DND-41 (cell line): ENCODE measurements around the gene GABRG3.

Experiments
- ATAC-seq: fragments of 200-7000 bp; cut with Tn5 transposase; 3 replicates; pipeline ENCODE4 v1.9.1; 2021; ENCODE audit warnings: low read depth; ENCODE audit not compliant: insufficient read depth
- DNase-seq: peaks from one replicate; pipeline ENCODE4 v3.0.0-alpha.2; 2020
- H2AFZ ChIP-seq: 2 replicates; pipeline ENCODE4 v1.6.0; 2012; ENCODE audit warnings: low read depth, low read length
- H3K27ac ChIP-seq: 2 replicates; pipeline ENCODE4 v1.5.1; 2012; ENCODE audit warnings: low read length, inconsistent platforms
- H3K27me3 ChIP-seq: fragments of 200-600 bp; sonication (generic); 2 replicates; pipeline ENCODE4 v1.6.0; 2012; ENCODE audit warnings: low read length, mild to moderate bottlenecking, inconsistent platforms; ENCODE audit not compliant: insufficient read depth, poor library complexity
- H3K36me3 ChIP-seq: 2 replicates; pipeline ENCODE4 v1.5.1; 2012; ENCODE audit warnings: low read length, inconsistent platforms; ENCODE audit not compliant: insufficient read depth
- H3K4me1 ChIP-seq: 2 replicates; pipeline ENCODE4 v1.5.1; 2012; ENCODE audit warnings: mild to moderate bottlenecking, low read length; ENCODE audit not compliant: insufficient read depth
- H3K4me2 ChIP-seq: 2 replicates; pipeline ENCODE4 v1.6.0; 2012; ENCODE audit warnings: mild to moderate bottlenecking, moderate library complexity, low read length, inconsistent platforms; ENCODE audit not compliant: insufficient read depth
- H3K4me3 ChIP-seq, 2 experiments: fragments of 200-600 bp in 1 of 2; shearing (Covaris generic) in 1 of 2; 2 replicates each; pipeline ENCODE4 v1.5.1; 2012 to 2016; ENCODE audit warnings: inconsistent platforms in 2 of 2, low read length in 2 of 2, mild to moderate bottlenecking in 2 of 2, low read depth in 1 of 2, moderate library complexity in 1 of 2
- H3K79me2 ChIP-seq: 2 replicates; pipeline ENCODE4 v1.6.0; 2012; ENCODE audit warnings: low read length, inconsistent platforms; ENCODE audit not compliant: insufficient read depth
- H3K9ac ChIP-seq: 2 replicates; pipeline ENCODE4 v1.6.0; 2012; ENCODE audit warnings: low read depth, mild to moderate bottlenecking, inconsistent platforms, low read length, moderate library complexity
- H3K9me3 ChIP-seq: 2 replicates; pipeline ENCODE4 v1.5.1; 2012; ENCODE audit warnings: low read length, moderate library complexity, mild to moderate bottlenecking, inconsistent platforms; ENCODE audit not compliant: insufficient read depth, severe bottlenecking
- H4K20me1 ChIP-seq: 2 replicates; pipeline ENCODE4 v1.6.0; 2012; ENCODE audit warnings: low read length; ENCODE audit not compliant: insufficient read depth
- EZH2 ChIP-seq: IDR thresholded peaks from 3 replicates; pipeline ENCODE4 v1.6.1; 2012; ENCODE audit warnings: borderline replicate concordance, low read depth, mild to moderate bottlenecking, moderate library complexity, low read length, inconsistent platforms; ENCODE audit not compliant: severe bottlenecking
- TF ChIP-seq, protein P1 (sequence below): IDR thresholded peaks from 2 replicates; pipeline ENCODE4 v1.5.1; 2012; ENCODE audit warnings: borderline replicate concordance, low read length, moderate library complexity, mild to moderate bottlenecking; ENCODE audit not compliant: poor library complexity, severe bottlenecking; ENCODE audit errors: extremely low read depth

The GABRG3 gene

DNA sequence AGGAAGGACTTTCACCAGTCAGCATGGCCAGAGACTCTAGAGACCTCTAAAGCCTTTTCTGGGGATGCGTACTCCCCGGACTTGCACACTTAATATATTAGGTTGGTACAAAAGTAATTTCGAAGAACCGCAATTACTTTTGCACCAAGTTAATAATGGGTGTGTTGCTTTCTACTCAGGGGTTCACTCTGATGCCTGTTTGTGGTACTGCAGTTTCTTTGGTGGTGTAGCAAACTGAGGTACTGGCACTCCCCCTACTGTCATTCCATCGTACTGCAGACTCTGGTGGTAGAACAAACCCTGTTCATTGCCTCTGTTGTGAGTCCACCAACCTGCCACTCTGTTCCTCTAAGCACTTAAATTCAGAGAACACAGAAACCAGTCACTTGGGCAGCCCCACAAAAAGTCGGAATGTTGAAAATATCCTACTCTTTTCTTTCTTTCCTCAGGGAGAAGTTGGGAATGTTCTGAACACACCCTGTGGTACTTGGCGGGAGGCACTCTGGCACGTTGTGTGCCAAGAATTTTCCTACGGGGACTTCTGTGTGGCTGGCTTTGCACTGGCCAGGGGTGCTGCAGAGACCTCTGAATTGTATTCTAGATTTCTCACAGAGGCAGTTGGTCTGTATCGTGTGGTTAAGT is 46.3 kb downstream of the GABRG3 start:
- H2AFZ ChIP-seq: no peak overlapping the region
- H3K79me2 ChIP-seq: no peaks in the 10 kb centered on the region
- DNase-seq (peak; percentile 59), ATAC-seq (peak; percentile 64)
- no peaks in the 10 kb centered on the region for H3K4me1 ChIP-seq
- no peak overlapping the region for H3K27ac ChIP-seq
- H4K20me1 ChIP-seq: no peaks in the 10 kb centered on the region
- no peak for TF ChIP-seq EZH2
- TF ChIP-seq, protein P1, sequence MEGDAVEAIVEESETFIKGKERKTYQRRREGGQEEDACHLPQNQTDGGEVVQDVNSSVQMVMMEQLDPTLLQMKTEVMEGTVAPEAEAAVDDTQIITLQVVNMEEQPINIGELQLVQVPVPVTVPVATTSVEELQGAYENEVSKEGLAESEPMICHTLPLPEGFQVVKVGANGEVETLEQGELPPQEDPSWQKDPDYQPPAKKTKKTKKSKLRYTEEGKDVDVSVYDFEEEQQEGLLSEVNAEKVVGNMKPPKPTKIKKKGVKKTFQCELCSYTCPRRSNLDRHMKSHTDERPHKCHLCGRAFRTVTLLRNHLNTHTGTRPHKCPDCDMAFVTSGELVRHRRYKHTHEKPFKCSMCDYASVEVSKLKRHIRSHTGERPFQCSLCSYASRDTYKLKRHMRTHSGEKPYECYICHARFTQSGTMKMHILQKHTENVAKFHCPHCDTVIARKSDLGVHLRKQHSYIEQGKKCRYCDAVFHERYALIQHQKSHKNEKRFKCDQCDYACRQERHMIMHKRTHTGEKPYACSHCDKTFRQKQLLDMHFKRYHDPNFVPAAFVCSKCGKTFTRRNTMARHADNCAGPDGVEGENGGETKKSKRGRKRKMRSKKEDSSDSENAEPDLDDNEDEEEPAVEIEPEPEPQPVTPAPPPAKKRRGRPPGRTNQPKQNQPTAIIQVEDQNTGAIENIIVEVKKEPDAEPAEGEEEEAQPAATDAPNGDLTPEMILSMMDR: peak; percentile 80
- no peaks in the 10 kb centered on the region for H3K9me3 ChIP-seq
- no peak overlapping the region for H3K4me2 ChIP-seq
- no peak overlapping the region for H3K4me3 ChIP-seq
- H3K9ac ChIP-seq: no peak overlapping the region
- no peaks in the 10 kb centered on the region for H3K36me3 ChIP-seq
- no peaks in the 10 kb centered on the region for H3K27me3 ChIP-seq

DNA sequence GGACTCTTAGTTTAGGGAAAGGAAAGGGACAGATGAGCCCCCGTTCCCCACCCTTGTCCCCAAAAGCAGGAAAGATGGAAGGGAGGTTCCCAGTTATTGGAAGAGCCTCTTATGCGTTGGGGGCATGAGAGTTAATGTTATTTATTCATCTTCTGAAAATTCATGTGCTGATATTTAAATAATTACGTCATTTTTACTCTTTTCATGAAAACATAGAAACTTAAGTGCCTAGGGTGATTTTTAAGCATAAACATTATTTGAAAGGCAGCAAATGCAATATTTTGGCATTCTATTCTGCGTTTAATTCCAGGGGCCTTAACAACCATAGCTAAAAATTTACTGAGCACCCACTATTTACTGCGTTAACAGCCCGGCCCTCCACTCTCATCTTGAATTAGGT is 48.7 kb downstream of the GABRG3 start:
- Histone ChIP-seq H2AFZ (no peak overlapping the region), H3K27me3 (no peaks in the 10 kb centered on the region), H3K4me1 (no peaks in the 10 kb centered on the region), H3K79me2 (no peaks in the 10 kb centered on the region), H4K20me1 (no peaks in the 10 kb centered on the region), H3K9me3 (no peaks in the 10 kb centered on the region), H3K9ac (no peak overlapping the region), H3K4me3 (no peak overlapping the region), H3K36me3 (no peaks in the 10 kb centered on the region), H3K4me2 (no peak overlapping the region), H3K27ac (no peak overlapping the region)
- DNase-seq (no peak), ATAC-seq (no peak)
- TF ChIP-seq, protein P1: no peak
- no peak for TF ChIP-seq EZH2

DNA sequence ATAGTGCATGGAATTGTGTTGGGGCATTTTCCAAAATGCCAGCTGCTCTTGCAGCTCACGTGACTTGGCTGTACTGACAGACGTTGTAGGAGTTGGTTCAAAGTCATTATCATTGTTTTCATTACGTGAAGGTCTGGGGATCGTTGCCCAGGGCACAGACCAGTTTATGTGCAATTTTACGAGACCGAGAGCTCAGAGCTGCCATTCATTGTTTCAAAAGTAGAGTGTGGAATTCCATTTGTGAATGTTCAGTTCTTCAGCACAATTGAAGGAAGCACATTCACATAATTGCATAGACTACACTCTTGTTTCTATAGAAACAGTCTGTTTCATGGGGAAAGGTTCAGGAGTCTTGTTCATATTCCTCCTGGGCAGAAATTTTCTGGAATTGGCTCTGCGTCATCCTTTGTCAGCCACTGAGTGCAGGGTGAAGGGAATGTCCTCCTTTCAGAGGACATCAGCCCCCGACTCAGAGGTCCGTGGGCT is 54.5 kb downstream of the GABRG3 start:
- no peaks in the 10 kb centered on the region for H3K79me2 ChIP-seq
- no peak overlapping the region for H2AFZ ChIP-seq
- H3K4me3 ChIP-seq: no peak overlapping the region
- DNase-seq (no peak), ATAC-seq (no peak)
- H4K20me1 ChIP-seq: no peaks in the 10 kb centered on the region
- H3K27me3 ChIP-seq: no peaks in the 10 kb centered on the region
- H3K27ac ChIP-seq: no peak overlapping the region
- no peak overlapping the region for H3K4me2 ChIP-seq
- TF ChIP-seq EZH2: no peak
- TF ChIP-seq, protein P1: no peak
- H3K36me3 ChIP-seq: no peaks in the 10 kb centered on the region
- no peaks in the 10 kb centered on the region for H3K9me3 ChIP-seq
- no peaks in the 10 kb centered on the region for H3K4me1 ChIP-seq
- no peak overlapping the region for H3K9ac ChIP-seq
